K562 (cell line): Measurements from ENCODE around the gene TTC23L. TPM values are rescaled to one million over a fixed set of nuclear protein-coding genes. Genes with fewer than 3 reads are reported as not detected.

Experiments used
- ASH1L ChIP-seq: fragments of 450-650 bp; IDR thresholded peaks from 2 replicates; pipeline ENCODE4 v1.6.1; 2018; ENCODE audit warnings: borderline replicate concordance, mild to moderate bottlenecking, low read depth; ENCODE audit not compliant: partially characterized antibody
- ATF1 ChIP-seq, 2 experiments: fragments of 450-650 bp in 1 of 2; IDR thresholded peaks; 2 replicates each; pipeline ENCODE4 v1.6.1; 2016; ENCODE audit warnings: missing compliant biosample characterization in 1 of 2, missing genetic modification characterization in 1 of 2
- BHLHE40 ChIP-seq: IDR thresholded peaks from 2 replicates; pipeline ENCODE4 v1.6.1; 2011; ENCODE audit warnings: low read length, improper control_type of control experiment
- CREBBP ChIP-seq: IDR thresholded peaks from one replicate; pipeline ENCODE4 v1.6.1; 2012; ENCODE audit warnings: low read depth, mild to moderate bottlenecking, control low read depth, inconsistent platforms, low read length
- DNMT1 ChIP-seq: fragments of 450-650 bp; IDR thresholded peaks from 2 replicates; pipeline ENCODE4 v1.6.1; 2016; ENCODE audit warnings: antibody characterized with exemption, mild to moderate bottlenecking
- ELF1 ChIP-seq: fragments of 200-800 bp; sonication (Bioruptor generic); IDR thresholded peaks from 2 replicates; pipeline ENCODE4 v1.6.1; 2016; ENCODE audit warnings: missing genetic modification characterization, missing compliant biosample characterization
- FOXP1 ChIP-seq: sonication (generic); formaldehyde crosslinking; IDR thresholded peaks from 2 replicates; pipeline ENCODE4 v1.8.0; 2022; ENCODE audit warnings: mild to moderate bottlenecking, missing genetic modification reagents
- GABPB1 ChIP-seq: sonication (generic); formaldehyde crosslinking; IDR thresholded peaks from 2 replicates; pipeline ENCODE4 v1.8.0; 2022; ENCODE audit warnings: mild to moderate bottlenecking, missing genetic modification reagents
- MCM2 ChIP-seq: fragments of 450-650 bp; IDR thresholded peaks from 2 replicates; pipeline ENCODE4 v1.6.1; 2017; ENCODE audit warnings: low read depth, mild to moderate bottlenecking
- POLR2B ChIP-seq: fragments of 450-650 bp; IDR thresholded peaks from 2 replicates; pipeline ENCODE4 v1.6.1; 2018; ENCODE audit warnings: low read depth; ENCODE audit not compliant: partially characterized antibody
- SRSF3 ChIP-seq: fragments of 200-400 bp; formaldehyde crosslinking; IDR thresholded peaks from 2 replicates; pipeline ENCODE4 v1.6.1; 2016; ENCODE audit warnings: mild to moderate bottlenecking, low read length, moderate library complexity; ENCODE audit not compliant: insufficient read depth
- ZKSCAN1 ChIP-seq: fragments of 150-350 bp; IDR thresholded peaks from 2 replicates; pipeline ENCODE4 v1.6.1; 2016; ENCODE audit warnings: low read depth, low read length
- ZNF24 ChIP-seq: fragments of 450-650 bp; IDR thresholded peaks from 2 replicates; pipeline ENCODE4 v1.6.1; 2016
- ZNF57 ChIP-seq: fragments of 450-650 bp; formaldehyde crosslinking; IDR thresholded peaks from 2 replicates; pipeline ENCODE4 v1.4.0; 2020; ENCODE audit warnings: mild to moderate bottlenecking, moderate library complexity
- polyA plus RNA-seq, 8 experiments: library from polyadenylated mRNA; depleted of rRNA in 4 of 8; stranded (reverse) in 5 of 8; unstranded in 3 of 8; fragments of >200 nt; fragmentation: Nextera tagmentation in 2 of 8; fragmentation: Illumina TruSeq in 1 of 8; extraction: Ambion mirVana in 2 of 8; extraction: Trizol in 1 of 8; gene quantifications; 2 replicates each; pipeline versions ENCODE4 v1.2.1 to v1.2.3, GENCODE V29; 2011 to 2014; ENCODE audit warnings: inconsistent platforms in 1 of 8, missing spikeins in 1 of 8
- total RNA-seq, 7 experiments: library from RNA; depleted of rRNA in 6 of 7; stranded (reverse); fragments of >200 nt in 6 of 7; fragmentation: Illumina TruSeq in 2 of 7; extraction: Trizol in 2 of 7; gene quantifications; 2 replicates each; pipeline versions ENCODE4 v1.2.1 to v1.2.3, GENCODE V29; 2011 to 2021; ENCODE audit warnings: low replicate concordance in 1 of 7
- TF ChIP-seq, protein P1 (sequence below): sonication (generic); formaldehyde crosslinking; IDR thresholded peaks from 2 replicates; pipeline ENCODE4 v1.8.0; 2023; ENCODE audit warnings: missing genetic modification reagents, mild to moderate bottlenecking, borderline replicate concordance
- TF ChIP-seq, protein P2 (sequence below): fragments of 200-400 bp; formaldehyde crosslinking; IDR thresholded peaks from 2 replicates; pipeline ENCODE4 v1.6.1; 2017; ENCODE audit warnings: mild to moderate bottlenecking, low read depth, low read length, moderate library complexity
- TF ChIP-seq, protein P3 (sequence below): sonication (generic); formaldehyde crosslinking; IDR thresholded peaks from 2 replicates; pipeline ENCODE4 v1.8.0; 2022; ENCODE audit warnings: mild to moderate bottlenecking, low read depth, missing genetic modification reagents
- TF ChIP-seq, protein P4 (sequence below): fragments of 450-650 bp; IDR thresholded peaks from one replicate; pipeline ENCODE4 v1.6.1; 2018; ENCODE audit warnings: mild to moderate bottlenecking, moderate library complexity; ENCODE audit not compliant: partially characterized antibody

The TTC23L gene
- total and polyA plus RNA-seq, 9 of the 15 experiments (the other 6 are each of a cell fraction or from before 2014, with no cell fraction given) = 0.03 to 0.32 (median 0.14) TPM; not detected in 2

DNA sequence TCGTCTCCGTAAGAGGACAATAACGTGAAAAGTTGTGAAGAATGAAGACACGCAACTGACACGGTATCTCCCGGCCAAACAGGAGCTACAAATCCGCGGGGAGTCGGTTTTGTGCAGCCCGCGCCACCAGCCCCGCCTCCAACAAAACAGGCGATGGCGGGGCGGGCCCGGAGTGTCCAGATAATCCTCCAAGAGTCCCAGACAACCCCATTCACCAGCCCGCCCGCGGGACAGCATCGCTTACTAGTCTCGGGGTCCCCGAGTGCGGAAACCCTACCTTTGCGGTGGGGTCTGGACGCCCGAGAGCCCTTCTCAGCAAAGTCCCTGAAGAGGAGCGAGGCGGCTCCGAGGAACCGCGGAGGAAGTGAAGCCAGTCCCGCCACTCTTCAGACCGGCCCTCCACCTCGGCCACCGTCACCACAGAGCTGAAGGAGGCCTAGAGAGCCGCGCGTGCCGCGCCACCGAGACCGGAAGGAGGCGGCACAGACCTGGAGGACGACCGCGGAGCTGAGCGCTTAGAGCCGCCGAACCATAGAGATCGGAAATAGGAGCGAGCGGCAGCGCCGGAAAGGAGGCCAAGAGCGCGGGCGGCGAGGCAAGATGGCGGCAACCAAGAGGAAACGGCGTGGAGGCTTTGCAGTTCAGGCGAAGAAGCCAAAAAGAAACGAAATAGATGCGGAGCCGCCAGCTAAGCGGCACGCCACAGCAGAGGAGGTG lies 76.3 kb downstream of the TTC23L start, which contains the start of the genes BRIX1 and RAD1 (continued):
- TF ChIP-seq, protein P1, sequence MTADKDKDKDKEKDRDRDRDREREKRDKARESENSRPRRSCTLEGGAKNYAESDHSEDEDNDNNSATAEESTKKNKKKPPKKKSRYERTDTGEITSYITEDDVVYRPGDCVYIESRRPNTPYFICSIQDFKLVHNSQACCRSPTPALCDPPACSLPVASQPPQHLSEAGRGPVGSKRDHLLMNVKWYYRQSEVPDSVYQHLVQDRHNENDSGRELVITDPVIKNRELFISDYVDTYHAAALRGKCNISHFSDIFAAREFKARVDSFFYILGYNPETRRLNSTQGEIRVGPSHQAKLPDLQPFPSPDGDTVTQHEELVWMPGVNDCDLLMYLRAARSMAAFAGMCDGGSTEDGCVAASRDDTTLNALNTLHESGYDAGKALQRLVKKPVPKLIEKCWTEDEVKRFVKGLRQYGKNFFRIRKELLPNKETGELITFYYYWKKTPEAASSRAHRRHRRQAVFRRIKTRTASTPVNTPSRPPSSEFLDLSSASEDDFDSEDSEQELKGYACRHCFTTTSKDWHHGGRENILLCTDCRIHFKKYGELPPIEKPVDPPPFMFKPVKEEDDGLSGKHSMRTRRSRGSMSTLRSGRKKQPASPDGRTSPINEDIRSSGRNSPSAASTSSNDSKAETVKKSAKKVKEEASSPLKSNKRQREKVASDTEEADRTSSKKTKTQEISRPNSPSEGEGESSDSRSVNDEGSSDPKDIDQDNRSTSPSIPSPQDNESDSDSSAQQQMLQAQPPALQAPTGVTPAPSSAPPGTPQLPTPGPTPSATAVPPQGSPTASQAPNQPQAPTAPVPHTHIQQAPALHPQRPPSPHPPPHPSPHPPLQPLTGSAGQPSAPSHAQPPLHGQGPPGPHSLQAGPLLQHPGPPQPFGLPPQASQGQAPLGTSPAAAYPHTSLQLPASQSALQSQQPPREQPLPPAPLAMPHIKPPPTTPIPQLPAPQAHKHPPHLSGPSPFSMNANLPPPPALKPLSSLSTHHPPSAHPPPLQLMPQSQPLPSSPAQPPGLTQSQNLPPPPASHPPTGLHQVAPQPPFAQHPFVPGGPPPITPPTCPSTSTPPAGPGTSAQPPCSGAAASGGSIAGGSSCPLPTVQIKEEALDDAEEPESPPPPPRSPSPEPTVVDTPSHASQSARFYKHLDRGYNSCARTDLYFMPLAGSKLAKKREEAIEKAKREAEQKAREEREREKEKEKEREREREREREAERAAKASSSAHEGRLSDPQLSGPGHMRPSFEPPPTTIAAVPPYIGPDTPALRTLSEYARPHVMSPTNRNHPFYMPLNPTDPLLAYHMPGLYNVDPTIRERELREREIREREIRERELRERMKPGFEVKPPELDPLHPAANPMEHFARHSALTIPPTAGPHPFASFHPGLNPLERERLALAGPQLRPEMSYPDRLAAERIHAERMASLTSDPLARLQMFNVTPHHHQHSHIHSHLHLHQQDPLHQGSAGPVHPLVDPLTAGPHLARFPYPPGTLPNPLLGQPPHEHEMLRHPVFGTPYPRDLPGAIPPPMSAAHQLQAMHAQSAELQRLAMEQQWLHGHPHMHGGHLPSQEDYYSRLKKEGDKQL = no peak
- TF ChIP-seq FOXP1 (CRISPR knock-in tag) = no peak
- TF ChIP-seq ZKSCAN1 = no peak; the same call in 1 of the 2 replicates
- peak; percentile 97 for TF ChIP-seq GABPB1 (CRISPR knock-in tag)
- peak; percentile 93 for TF ChIP-seq BHLHE40
- TF ChIP-seq ATF1 (CRISPR knock-in tag; IDR thresholded peaks at IDR 0.05) = no peak
- TF ChIP-seq ATF1 (tag; IDR thresholded peaks at IDR 0.05) = peak; percentile 86
- TF ChIP-seq DNMT1 = no peak
- peak; percentile 94 for TF ChIP-seq ELF1 (tag)
- TF ChIP-seq ZNF24 = peak; percentile 42; the same call in 1 of the 2 replicates
- TF ChIP-seq, protein P2, sequence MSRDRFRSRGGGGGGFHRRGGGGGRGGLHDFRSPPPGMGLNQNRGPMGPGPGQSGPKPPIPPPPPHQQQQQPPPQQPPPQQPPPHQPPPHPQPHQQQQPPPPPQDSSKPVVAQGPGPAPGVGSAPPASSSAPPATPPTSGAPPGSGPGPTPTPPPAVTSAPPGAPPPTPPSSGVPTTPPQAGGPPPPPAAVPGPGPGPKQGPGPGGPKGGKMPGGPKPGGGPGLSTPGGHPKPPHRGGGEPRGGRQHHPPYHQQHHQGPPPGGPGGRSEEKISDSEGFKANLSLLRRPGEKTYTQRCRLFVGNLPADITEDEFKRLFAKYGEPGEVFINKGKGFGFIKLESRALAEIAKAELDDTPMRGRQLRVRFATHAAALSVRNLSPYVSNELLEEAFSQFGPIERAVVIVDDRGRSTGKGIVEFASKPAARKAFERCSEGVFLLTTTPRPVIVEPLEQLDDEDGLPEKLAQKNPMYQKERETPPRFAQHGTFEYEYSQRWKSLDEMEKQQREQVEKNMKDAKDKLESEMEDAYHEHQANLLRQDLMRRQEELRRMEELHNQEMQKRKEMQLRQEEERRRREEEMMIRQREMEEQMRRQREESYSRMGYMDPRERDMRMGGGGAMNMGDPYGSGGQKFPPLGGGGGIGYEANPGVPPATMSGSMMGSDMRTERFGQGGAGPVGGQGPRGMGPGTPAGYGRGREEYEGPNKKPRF = no peak
- no peak for TF ChIP-seq SRSF3
- peak; percentile 47 for TF ChIP-seq ASH1L
- no peak for TF ChIP-seq MCM2
- TF ChIP-seq ZNF57 (CRISPR knock-in tag) = no peak
- TF ChIP-seq, protein P3, sequence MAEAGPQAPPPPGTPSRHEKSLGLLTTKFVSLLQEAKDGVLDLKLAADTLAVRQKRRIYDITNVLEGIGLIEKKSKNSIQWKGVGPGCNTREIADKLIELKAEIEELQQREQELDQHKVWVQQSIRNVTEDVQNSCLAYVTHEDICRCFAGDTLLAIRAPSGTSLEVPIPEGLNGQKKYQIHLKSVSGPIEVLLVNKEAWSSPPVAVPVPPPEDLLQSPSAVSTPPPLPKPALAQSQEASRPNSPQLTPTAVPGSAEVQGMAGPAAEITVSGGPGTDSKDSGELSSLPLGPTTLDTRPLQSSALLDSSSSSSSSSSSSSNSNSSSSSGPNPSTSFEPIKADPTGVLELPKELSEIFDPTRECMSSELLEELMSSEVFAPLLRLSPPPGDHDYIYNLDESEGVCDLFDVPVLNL (CRISPR knock-in tag) = peak; percentile 84
- peak; percentile 81 for TF ChIP-seq POLR2B
- TF ChIP-seq, protein P4, sequence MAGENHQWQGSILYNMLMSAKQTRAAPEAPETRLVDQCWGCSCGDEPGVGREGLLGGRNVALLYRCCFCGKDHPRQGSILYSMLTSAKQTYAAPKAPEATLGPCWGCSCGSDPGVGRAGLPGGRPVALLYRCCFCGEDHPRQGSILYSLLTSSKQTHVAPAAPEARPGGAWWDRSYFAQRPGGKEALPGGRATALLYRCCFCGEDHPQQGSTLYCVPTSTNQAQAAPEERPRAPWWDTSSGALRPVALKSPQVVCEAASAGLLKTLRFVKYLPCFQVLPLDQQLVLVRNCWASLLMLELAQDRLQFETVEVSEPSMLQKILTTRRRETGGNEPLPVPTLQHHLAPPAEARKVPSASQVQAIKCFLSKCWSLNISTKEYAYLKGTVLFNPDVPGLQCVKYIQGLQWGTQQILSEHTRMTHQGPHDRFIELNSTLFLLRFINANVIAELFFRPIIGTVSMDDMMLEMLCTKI = no peak
- TF ChIP-seq CREBBP = no peak
